Occipital lobe (tissue), 2 donors: ENCODE data around the gene CTPS1. TPM values are rescaled to one million over a fixed set of nuclear protein-coding genes. Genes with fewer than 3 reads are reported as not detected.

Experiments used
- DNase-seq: peaks from one replicate; lab custom pipeline; 2025; lab: John Stamatoyannopoulos, UW
- total RNA-seq: library from RNA; depleted of rRNA; stranded (reverse); fragments of >200 nt; gene quantifications from one replicate; pipeline ENCODE4 v1.2.3, GENCODE V29; 2014

CTPS1 gene
- total RNA-seq, 1 donor from 2014 or later = 16.5 TPM

DNA sequence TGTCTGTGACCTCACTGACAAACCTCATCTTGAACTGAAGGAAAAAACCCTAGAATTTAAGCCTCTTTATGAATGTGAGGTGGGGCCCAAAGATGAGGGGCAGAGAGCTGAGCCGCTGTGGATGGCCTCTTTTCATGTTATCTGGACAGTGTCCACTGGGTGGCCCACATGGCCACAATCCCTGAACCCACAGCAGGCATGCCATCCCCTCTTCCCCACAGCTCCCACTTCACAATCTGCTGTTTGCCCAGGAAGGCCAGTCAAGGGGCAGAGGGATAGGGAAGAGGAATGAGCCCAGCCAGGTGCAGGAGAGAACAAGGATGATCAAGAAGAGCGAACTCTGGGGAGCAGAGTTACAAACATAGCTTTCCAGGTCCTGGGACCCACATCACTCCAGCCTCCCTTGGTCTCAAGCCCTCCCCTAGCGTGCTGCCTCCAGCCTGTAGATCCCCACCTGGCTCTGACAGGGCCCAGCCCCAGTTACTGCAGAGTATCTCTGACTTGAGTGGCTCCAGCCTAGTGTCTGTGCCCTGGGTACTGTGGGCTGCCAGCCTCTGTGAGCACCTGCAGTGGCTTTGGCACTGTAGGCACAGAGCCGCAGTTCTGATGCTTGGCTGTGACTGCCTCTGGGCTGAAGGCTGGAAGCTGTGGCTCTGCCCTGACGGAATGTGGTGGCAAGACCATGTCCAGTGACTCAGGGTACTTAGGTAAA is 43.9 kb downstream of the CTPS1 start:
- DNase-seq = no peak

DNA sequence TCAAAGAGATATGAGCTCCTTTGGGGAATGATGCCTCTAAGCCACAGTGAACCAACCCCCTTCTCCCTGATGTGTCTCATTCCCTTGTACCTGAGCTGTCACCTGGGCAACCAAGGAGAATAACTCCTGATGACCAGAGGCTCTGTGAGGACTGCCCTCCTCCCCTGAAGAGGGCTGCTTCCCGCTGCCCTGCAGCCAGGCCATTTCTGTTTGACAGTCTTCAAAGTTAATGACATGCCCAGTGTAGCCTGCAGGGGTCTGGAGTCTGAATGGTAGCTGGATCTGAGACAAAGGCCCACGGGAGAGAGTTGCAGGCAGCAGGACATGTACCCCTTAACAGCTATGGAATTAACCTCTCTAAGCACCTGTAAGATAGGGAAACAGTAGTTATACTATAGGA is 45.5 kb downstream of the CTPS1 start:
- DNase-seq = no peak

DNA sequence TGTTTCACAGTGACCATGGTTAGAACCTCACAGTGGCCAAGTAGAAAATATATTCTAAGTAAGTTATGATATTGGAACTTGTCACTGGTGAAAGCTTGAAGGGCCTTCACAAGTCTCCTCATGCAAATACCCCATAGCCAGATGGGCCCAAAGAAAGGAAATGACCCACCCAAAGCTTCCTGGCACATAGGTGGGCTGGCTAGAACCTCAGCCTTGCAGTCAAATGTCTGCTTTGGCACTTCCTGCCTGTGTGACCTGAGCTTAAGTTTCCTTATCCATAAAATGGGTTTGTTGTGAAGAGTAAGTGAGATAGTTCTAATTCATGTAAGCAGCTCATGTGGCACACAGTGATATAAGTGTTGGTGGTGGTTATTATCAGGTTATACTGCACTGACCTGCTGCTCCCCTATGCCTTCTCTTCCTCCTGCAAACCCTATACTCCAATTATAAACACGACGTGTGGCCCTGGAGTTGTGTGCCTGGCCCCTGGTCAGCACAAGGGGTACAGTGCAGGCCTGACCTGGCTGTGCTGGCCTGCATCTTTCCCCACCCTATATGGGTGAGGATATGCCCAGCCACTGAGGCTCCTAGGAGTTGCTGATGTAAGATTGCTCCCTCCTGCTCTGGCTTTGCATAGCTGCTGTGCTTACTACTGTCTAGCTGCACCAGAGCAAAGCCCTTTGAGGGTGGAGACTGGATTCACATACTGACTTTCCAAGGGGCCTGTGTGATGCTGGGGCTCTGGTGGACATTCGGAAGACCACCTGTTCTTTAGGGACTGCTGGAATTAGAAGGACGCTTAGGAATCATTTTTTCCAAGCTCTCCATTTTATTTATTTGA is 46.7 kb downstream of the CTPS1 start:
- no peak for DNase-seq

DNA sequence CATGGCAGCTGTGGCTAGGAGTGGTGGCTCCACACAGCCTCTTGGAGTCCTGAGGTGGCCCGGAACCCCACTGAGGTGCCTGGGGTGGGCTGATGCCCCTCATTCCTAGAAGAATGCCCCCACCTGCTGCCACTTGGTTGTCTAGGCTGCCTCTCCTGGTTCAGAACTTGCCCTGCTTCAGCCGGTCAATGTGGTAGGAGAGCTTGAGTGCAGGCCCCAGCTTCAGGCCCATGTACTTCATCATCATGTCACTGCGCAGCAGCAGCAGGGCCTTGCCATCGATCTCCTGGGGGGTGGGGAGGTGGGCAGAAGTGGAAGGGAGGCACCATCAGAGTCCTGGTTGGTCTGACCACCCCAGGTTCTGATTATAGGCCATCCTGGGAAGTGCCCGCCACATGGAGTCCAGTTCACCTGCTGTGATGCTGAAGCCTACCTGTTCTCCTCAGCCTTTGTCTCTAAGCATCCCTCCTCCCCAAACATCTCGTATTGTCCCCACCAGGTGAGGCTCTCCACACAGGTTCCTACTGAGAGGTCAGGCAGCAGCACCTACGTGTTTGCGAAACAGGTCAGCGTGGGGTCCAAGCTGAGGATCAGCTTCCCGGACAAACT is 48.6 kb downstream of the CTPS1 start:
- no peak for DNase-seq

DNA sequence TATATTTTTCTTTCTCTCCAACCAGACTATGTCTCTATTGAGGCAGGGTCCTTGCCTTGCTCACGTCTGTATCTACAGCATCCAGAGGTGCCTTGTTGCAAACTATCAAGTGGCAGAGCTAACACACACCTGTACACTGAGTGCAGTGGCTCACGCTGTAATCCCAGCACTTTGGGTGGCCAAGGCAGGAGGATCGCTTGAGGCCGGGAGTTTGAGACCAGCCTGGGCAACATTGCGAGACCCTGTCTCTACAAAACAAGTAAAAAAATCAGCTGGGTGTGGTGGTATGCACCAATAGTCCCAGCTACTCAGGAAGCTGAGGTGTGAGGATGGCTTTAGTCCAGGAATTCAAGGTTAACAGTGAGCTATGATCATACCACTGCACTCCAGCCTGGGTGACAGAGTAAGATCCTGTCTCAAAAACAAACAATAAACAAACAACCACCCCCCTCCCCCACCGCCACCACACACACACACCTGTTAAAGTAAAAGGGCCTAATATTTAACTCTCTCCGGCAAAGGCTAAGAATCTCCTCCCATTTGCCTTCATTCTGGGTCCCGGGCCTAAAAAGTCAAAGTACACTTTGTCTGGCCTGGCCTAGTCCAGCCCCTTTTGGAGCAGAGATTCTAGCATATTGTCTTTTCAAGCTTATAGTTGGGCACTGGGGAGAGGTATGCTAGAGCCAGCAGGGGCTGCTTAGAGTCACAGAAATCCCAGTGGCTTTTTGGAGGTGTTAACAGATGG is 51.5 kb downstream of the CTPS1 start:
- DNase-seq = no peak

DNA sequence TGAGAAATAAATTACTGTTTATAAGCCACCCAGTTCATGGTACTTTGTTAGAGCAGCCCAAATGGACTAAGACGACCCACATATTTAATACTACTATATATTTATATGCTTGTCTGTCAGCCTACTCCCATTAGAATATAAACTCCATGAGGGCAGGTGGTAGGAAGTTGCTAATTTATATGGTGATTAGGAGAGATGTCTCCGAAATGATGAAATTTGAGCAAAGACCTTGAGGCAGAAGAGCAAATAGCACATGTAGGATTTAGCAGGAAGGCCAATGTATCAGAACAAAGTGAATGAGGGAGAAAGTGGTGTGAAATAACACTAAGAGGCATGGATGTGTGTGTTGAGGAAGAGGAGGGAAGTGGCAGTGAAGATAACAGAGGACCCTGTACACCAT is 52.7 kb downstream of the CTPS1 start:
- no peak for DNase-seq

DNA sequence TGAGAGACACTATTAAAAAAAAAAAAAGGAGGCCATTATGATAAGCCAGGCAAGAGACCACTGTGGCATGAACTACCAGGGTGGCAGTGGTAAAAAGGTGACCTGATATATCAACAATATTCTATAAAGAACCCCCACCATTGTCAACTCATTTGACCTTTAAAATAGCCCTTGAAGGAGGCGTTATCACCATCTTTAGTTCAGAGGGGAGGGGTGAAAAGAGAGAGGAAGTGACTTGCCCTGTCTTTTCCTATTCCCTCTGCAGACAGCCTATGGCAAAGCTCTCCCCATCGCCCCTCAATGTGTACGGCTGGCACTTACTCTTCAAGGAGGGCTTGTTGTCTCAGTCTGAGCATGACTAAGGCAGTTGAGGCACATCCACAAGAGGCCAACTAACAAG is 53.8 kb downstream of the CTPS1 start:
- no peak for DNase-seq

DNA sequence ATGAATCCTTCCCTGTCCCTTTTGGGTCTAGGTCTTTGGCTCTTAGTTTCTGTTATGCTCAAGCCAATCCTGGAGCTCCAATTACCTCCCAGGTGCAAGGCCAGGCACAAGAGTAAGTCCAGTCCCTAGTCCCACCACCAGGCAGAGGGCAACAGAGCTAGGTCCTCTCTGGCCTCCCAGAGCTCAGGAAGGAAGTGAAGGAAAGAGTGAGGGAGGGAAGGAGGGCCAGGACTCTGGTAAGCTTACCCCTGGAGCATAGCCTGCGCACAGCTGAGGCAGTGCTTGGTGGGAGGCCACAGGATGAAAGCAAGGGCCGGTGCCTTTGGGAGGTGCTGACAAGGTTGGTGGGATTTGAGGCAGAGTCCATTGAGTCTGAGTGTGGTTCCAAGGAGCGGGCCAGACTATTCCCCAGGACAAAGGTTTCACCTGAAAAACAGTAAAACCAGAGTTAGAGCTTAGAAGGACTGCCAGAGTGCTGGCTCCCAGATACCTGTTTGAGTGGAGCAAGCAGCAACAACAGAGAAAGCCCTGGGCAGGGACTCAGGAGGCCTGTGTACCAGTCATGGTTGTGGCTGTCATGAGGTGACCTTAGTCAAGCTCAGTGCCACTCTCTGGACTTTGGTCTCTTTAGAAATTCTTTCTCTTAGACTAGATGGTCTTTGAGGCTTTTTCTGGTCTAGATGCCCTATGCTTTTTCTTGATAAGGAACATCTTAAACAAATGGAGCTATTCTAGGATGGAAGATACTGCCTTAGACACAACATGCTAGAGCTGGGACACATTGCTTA is 57.8 kb downstream of the CTPS1 start:
- no peak for DNase-seq

DNA sequence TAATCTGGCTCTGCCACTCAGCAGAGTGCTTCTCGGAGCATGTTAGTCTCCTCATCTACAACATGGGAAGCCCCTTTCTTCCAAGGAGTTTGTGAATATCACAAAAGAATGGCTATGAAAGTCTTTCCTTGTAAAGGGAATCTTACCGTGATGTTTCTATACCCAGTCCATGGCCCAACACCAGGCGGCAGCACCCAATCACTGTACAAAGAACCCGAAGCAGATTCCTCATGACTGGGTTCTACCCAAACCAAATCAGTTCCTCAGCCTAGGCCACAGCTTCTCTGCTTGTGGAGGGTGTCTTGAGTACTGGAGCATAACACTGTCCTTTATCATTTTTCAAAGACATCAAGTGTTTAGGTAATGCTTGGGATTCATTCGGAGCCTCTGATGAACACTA is 58.6 kb downstream of the CTPS1 start:
- no peak for DNase-seq

DNA sequence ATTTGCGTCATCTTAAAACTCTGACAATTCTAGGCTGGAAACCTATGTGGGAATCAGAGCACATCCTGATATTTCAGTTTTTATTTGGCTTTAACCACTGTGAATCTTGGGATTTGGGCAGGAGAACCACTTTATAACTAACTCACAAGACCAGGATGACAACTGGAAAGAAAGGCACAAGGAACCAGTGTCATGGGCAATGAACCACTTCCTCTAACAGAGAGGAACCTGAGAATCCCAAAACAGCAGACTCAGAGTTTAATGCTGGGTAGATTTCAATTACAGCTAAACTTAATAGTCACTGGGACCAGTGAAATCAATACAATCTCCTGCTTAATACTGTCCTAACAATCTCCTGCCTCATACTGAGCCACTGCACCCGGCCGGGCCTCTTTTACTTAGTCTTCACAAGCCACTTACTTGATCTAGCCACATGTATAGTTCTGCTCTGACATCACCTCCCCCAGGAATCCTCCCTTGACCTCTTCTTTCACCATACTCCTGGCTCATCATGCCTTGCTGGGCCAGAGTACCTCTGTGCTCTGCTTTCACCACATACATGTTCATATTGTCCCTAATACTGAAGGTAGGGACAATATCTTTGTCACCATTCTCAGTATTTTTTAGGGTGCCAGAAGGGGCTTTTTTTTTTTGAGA is 62.2 kb downstream of the CTPS1 start:
- DNase-seq = no peak

DNA sequence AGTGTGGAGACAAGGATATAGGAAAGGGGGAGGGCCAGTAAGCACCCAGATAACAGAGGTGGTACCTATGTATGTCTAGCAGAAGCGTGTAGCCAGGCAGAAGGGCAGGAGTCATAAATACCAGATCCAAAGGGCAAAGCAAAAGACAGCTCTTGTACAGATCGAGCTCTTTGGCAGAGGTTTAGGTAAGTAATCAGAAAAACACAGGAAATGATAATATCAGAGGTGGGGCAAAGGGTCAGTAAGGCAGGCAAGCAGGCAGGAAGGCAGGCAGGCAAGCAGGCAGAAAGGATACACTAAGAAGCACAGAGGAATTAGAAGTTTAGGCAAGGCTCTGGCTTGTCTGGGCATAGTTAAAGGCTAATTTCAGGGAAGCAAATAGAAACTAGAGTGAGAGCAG is 64.7 kb downstream of the CTPS1 start:
- no peak for DNase-seq

DNA sequence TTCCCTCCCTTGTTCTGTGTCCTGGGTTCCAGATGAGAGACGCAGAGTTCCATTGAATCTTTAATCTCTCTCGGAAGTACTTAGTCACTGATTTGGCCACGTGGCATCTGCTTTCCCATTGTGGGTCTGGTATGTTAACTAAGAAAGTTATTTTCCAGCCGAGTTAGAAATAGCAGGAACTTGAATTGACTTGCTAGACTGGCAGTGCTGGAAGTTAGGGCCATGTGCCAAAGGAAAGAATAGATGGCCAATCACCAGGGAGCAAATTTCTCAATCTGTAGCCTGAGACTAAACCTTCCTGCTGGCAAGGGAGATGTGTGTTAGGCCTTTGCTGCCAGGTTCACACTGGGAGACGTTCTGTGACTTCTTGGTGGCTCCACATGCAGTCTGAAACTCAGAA is 66.2 kb downstream of the CTPS1 start:
- no peak for DNase-seq

DNA sequence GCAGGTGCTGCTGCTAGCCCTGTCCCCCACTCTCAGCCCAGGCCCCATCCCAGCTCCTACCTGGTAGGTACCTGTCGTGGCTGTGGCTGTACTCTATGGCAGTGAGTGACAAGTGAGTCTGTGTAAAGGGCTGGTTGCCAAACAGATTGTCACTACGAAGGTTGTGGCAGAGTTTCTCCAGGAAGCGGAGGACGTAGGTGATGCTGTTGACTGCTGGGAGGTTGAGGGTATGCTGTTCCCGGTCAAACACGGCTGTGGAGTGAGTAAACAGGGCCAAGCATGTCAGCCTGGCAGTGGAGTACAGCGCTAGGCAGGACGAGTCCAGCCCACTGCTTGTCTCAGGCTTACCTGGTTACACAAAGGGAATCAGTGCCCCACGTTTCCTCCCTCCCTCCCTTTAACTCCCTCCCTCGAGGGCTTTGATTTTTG is 66.9 kb downstream of the CTPS1 start:
- no peak for DNase-seq

DNA sequence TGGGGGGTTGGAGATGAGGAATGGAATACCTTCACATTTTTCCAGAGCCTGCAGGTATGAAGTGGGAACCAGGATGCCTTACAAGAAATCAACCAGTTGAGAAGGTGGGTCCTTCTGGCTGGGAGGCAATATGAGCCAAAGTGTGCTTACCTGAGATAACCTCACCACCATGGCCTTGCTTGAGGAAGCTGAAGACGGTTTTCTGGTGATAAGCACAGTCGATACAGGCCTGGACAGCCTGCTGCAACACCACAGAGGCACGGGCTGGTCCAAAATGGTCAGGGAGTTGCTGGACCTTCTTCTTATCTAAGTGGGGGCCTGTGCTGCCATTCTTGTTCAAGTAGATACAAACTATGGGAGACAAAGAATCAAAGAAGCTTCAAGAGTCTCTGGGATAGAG is 69.0 kb downstream of the CTPS1 start:
- DNase-seq = no peak

DNA sequence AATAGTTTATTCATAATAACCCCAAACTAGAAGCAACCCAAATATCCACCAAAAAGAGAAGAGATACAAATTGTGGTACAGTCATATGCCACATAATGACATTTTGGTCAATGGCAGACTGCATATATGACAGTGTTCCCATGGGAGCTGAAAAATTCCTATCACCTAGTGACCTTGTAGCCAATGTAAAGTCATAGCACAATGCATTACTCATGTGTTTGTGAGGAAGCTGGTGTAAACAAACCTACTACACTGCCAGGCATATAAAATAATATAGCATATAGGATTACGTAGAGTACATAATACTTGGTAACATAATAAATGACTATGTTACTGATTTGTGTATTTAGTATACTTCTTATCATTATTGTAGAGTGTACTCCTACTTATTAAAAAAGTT is 71.5 kb downstream of the CTPS1 start:
- DNase-seq = no peak

DNA sequence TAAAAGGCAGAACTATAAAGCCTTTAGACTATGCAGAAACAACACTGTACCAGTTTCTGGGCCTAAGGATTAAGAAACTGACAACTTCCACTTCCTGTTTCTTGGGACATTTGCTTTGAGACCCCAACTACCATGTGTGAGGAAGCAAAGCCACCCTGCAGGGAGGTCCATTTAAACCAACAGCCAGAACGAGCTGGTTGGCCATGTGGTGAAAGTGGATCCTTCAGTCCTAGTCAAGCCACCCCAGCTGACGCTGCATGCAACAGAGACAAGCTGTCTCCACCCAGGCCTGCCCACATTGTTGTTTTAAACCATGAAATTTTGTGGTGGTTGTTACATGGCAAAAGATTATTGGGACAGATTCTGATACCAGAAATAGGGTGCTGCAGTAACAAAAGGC is 73.8 kb downstream of the CTPS1 start:
- DNase-seq = no peak

DNA sequence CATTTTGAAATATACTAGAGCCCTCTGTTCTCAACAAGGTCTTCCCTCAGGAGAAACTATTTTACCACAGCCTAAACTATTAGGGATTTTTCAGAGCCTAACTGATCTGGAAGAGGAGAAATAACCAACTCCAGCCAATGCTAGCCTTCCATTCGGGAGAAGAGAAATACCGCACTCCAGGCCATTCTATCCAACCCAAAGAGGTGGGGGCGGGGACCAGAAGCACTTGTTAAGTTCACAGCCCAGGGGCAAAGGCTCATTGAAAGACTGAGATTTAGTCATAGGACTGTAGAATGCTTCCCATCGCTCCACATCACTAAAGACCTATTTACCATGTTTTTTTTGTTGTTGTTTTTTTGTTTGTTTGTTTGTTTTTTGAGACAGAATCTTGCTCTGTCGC is 77.4 kb downstream of the CTPS1 start:
- no peak for DNase-seq
